Stimulated activated CD4-positive, alpha-beta T cell treated with anti-CD3 and anti-CD28 coated beads, TNF-alpha, amount 100 ng/mL, for 4 hours (primary cell): ENCODE data around the gene NLK.

Source experiments
- DNase-seq, 3 experiments: peaks; one replicate each; pipeline ENCODE4 v3.0.0-alpha.2; 2020; ENCODE audit warnings: low read depth in 3 of 3

The NLK gene

GRCh38 chr17:28040406-28040805, 2.1 kb upstream of the NLK start:
- no peak for DNase-seq

DNA sequence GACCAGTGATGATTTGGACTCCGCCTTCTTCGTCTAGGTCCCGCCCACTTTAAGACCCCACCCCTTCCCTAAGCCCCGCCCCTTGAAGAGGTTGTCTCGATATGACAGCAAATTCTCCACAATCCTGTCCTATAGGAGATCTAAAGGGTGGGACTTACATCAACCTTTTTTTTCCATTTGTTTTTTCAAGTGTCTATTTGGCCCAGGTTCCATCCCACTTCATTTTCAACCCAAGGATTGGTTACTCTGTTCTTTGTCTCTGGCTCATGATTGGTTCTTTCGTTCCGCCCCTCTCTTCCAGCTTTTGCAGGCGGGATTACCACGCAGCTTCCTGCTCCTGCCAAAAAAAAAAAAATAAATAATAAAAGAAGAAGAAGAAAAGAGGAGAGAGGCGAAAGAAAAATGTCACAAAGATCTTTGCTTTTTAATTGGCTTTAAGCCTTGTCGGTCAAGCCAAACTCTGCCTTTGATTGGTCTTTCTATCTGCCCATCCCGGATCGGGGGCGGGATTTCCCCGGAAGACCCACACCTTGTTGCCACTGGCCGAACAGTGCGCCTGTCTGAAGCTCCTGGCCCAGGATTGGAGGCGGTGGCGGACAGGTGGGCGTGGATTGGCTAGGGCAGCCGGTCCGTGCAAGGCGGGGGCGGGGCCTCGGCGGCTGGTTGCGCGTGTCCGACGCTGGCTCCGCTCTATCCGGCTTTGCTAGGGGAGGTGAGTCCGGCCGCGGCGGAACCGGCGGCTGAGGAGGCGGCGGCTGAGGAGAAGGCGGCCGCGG, 1.2 kb upstream of the NLK start:
- peak; percentile 94 to 98 (median 98) for DNase-seq

DNA sequence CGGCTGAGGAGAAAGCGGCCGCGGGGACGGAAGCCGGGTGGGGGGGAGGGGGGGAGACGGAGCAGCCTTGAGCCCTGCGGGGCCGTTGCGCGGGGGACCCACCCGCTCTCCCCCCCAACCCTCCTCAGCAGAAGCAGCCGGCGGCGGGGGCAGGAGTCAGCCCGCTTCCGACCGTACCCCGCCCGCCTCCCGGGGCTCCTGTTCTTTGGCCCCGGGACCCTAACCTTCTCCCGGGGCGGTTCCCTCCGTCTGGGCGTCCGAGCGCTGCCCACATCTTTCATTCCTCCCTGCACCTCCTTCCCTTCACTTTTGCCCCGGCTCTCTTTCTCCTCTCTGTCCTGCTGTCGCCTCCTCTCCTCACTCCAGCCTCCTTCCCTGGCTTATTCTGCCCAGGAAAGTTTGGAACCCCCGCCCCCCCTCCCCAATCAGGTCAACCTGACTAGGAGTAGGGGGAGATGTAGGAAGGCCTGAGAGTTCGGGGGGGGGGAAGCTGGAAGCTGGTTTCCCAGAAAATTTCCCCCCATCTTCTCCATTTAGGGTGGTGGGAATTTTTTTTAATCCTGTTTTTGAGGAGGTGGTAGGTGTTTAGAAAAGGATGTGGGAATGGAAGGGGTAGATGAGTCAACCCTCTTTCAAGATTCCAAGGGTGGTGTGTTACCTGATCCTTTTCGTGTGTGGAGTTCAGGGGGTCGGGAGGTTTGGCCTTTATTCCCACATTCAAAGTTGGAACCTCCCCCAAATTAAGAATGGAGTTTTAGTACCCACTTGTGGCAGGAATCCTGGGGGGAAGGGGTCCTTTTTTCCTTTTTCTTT, 427 bp upstream of the NLK start:
- DNase-seq = no peak

GRCh38 chr17:28042721-28043291, 329 bp downstream of the NLK start:
- DNase-seq = no peak

DNA sequence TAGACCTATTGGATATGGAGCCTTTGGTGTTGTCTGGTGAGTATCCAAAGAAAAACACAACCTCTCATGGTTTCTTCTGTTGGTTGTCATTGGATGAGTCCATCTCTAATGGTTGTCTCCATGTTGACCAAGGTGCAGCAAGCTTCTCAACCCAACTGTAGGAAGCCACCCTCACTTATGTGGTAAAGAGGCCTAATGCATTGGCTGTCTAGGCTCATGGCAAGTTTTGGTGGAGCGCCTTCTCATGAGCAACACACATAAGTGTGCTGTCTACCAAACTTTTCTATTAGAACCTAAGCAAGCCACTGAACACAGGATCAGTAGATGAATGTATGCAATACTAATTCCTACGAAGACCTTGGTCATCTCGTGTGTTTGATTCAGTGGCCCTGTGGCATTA, 819 bp downstream of the NLK start:
- DNase-seq = no peak

DNA sequence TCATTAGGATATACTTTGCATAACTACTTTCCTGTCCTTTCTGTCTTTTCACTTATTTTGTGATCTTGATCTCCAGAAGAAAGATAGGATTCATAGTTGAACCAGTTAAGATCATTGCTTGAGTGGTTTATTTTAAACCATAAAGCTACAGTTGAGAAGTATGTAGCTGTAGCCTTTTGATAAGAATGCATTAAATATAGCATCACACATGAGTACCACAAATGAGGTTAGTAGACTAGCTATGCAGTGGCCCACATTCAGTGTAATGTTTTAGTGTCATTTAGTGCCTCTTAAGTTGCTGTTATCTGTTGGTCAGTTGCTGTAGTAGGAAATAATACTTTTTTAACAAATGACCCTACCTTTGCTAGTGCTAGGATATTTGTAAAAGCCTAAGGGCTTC, 1.3 kb downstream of the NLK start:
- DNase-seq = no peak

DNA sequence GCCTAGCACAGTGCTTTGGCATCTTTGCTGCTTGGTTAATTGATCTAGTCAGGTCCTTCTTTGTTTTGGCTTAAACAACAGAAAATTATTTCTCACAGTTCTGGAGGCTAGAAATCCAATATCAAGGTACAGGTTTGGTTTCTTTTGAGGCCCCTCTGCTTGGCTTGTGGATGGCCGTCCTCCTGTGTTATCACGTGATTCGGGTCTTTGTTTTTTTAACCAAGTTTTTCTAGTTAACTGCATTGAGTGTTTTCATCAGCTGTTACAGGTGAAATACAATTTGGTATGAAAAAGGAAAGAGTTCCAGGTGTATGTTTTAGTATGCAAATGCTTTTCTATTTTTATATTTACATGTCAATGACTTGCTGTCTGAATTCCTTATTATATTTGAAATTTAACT, 2.8 kb downstream of the NLK start:
- DNase-seq = no peak

DNA sequence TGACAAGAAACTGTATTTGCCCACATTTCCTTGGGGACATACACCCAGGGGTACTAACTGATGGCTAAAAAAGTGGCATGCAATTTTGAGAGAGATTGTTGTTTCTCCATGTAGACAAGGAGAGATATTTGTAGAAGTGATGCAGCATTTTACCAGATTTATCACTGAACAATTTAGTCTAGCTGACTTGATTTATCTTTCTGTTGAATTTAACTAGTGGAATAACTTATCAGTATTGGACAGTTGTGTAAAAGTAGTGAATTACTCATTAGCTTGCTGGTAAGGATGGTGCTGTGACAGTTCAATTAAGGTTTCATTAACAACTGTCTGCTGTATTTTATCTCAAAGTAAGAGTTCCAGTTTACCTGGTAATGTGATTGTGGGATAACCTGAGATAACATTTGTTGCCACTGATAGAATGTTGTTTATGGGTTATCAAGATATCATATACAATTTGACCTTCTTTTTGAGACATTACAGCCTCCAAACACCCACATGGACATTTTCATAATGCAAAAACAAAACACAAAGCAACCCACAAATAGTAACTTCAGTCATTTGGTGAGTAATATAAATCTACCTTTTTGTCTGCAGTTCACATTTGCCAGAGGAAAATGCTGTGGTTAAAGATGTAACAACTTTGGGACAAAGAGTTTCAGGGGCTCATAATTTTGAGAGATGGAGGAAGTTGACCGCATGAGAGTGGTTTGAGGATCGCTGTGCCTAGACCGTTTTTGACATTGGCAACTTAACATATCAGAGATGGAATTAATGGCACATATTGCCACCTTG, 3.8 kb downstream of the NLK start:
- DNase-seq = no peak

- no peak for DNase-seq
Observed at GRCh38 chr17:28047806-28048205, 5.3 kb downstream of the NLK start.

GRCh38 chr17:28049071-28049470, 6.6 kb downstream of the NLK start:
- no peak for DNase-seq

DNA sequence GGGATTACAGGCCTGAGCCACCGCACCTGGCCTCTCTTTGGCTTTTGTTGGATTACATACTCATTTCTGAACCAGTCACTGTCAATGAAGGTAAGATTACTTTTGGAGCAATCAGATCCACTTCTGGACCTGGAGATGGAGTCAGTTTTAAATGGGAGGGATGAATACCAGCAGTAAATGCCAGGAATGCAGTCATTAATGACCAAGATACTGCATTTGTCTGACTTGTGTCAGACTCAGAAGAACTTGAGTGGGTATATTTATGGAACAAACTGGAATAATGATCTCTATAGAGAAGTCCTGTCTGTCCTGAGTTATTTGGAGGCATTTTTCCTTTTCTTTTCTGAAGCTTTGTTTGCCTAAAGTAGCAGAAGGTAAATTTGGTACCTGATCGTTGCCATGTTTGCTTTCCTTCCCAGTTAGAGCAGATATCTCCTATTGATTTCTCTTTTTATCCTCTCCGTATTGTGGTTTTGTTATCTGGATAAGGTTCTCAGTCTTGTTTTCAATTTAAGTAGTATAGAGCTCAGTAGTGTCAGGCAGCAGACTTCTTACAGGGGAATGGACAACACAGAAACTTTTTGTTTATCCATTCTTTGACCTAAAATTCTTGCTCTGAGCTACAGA, 10.7 kb downstream of the NLK start:
- DNase-seq = no peak

- no peak for DNase-seq
Observed at GRCh38 chr17:28053725-28054124, 11.2 kb downstream of the NLK start.

- DNase-seq = no peak
Observed at GRCh38 chr17:28055546-28056275, 13.2 kb downstream of the NLK start.

- DNase-seq = no peak
Observed at GRCh38 chr17:28056276-28056620, 13.8 kb downstream of the NLK start.

DNA sequence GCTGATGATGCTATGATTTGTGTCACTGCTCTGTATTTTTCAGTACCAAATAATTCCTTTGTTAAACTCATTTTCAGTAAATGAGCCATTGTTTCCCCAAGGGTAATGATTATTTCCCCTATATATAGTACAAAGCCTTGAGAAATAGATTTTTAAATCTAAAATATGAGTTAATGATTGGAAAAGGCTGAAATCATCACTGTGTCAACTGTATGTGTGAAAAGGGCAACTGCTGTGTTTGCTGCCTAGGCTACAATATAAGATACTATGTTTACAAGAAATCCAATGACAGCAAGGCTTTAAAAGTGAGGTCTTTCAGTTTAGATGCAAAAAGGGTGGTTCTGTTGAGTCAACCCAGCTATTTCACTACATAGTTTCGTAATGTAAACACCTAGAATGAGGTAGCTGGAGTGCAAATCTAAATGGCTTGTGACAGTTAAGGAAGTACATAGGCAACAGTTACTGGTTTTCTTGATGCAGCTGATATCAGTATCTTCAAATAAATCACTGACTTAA, 15.3 kb downstream of the NLK start:
- no peak for DNase-seq

GRCh38 chr17:28059675-28060074, 17.2 kb downstream of the NLK start:
- no peak for DNase-seq

- DNase-seq = no peak
Observed at GRCh38 chr17:28065706-28066105, 23.2 kb downstream of the NLK start.

DNA sequence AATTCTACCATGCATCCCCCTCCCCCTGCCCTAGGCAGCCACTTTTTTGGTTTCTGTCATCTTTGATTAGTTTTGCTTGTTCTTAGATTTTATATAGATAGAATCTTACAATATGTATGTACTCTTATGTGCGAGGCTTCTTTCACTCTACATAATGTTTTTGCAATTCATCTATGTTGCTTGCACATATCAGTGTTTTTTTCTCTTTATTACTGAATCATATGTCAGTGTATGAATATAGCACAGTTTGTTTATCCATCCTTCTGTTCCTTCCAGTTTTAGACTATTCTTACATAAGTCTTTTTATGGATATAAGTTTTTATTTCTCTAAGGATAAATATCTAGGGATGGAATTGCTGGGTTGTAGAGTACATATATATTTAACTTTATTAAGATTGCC, 26.6 kb downstream of the NLK start:
- no peak for DNase-seq

- DNase-seq = no peak
Observed at GRCh38 chr17:28071179-28071578, 28.7 kb downstream of the NLK start.

GRCh38 chr17:28071891-28072606, 29.6 kb downstream of the NLK start:
- no peak for DNase-seq
